Measurements from ENCODE around the gene SLC5A11.

DNA sequence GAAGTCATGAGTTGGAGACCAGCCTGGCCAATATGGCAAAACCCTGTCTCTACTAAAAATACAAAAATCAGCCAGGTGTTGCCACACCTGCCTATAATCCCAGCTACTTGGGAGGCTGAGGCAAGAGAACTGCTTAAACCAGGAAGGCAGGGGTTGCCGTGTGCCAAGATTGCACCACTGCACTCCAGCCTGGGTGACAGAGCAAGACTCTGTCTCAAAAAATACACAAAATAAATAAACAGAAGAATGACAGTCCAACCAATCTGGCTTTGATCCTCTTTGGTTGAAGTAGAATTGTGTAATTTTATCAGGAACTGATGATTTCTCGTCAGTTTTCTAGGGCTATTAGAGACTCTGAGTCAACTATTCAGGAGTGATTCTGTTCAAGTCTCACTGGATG is 79.4 kb downstream of the SLC5A11 start:
- TF ChIP-seq ZFP30 (CRISPR knock-in tag; IDR thresholded peaks at IDR 0.05), result no peak
- TF ChIP-seq, protein P1, sequence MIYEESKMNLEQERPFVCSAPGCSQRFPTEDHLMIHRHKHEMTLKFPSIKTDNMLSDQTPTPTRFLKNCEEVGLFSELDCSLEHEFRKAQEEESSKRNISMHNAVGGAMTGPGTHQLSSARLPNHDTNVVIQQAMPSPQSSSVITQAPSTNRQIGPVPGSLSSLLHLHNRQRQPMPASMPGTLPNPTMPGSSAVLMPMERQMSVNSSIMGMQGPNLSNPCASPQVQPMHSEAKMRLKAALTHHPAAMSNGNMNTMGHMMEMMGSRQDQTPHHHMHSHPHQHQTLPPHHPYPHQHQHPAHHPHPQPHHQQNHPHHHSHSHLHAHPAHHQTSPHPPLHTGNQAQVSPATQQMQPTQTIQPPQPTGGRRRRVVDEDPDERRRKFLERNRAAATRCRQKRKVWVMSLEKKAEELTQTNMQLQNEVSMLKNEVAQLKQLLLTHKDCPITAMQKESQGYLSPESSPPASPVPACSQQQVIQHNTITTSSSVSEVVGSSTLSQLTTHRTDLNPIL (CRISPR knock-in tag; IDR thresholded peaks at IDR 0.05; ENCODE audit: low read depth), result no peak
- TF ChIP-seq, protein P2, sequence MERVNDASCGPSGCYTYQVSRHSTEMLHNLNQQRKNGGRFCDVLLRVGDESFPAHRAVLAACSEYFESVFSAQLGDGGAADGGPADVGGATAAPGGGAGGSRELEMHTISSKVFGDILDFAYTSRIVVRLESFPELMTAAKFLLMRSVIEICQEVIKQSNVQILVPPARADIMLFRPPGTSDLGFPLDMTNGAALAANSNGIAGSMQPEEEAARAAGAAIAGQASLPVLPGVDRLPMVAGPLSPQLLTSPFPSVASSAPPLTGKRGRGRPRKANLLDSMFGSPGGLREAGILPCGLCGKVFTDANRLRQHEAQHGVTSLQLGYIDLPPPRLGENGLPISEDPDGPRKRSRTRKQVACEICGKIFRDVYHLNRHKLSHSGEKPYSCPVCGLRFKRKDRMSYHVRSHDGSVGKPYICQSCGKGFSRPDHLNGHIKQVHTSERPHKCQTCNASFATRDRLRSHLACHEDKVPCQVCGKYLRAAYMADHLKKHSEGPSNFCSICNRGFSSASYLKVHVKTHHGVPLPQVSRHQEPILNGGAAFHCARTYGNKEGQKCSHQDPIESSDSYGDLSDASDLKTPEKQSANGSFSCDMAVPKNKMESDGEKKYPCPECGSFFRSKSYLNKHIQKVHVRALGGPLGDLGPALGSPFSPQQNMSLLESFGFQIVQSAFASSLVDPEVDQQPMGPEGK (CRISPR knock-in tag; IDR thresholded peaks at IDR 0.05; ENCODE audit: borderline replicate concordance), result no peak
- no peak for TF ChIP-seq ZFP3 (CRISPR knock-in tag; IDR thresholded peaks at IDR 0.05)
- TF ChIP-seq ARNTL (CRISPR knock-in tag; IDR thresholded peaks at IDR 0.05; ENCODE audit: borderline replicate concordance, low read depth), result no peak
- TF ChIP-seq SNAI2 (CRISPR knock-in tag; IDR thresholded peaks at IDR 0.05), result no peak
- no peak for TF ChIP-seq RARB (CRISPR knock-in tag; IDR thresholded peaks at IDR 0.05)
- TF ChIP-seq TCF4 (CRISPR knock-in tag; IDR thresholded peaks at IDR 0.05; ENCODE audit: borderline replicate concordance), result no peak
- TF ChIP-seq CSDC2 (CRISPR knock-in tag; IDR thresholded peaks at IDR 0.05), result no peak
- no peak for TF ChIP-seq GLIS3 (CRISPR knock-in tag; IDR thresholded peaks at IDR 0.05)
- no peak for TF ChIP-seq ZNF565 (CRISPR knock-in tag; conservative IDR thresholded peaks at IDR 0.05; ENCODE audit: low read depth)
- TF ChIP-seq PPARA (CRISPR knock-in tag; IDR thresholded peaks at IDR 0.05; ENCODE audit: borderline replicate concordance), result no peak
- TF ChIP-seq BACH2 (CRISPR knock-in tag; IDR thresholded peaks at IDR 0.05; ENCODE audit: borderline replicate concordance), result no peak
